Fibroblast of lung (primary cell): ENCODE results near the gene SIN3B. TPM values are rescaled to one million over a fixed set of nuclear protein-coding genes. Genes with fewer than 3 reads are reported as not detected.

Source experiments
- DNase-seq, 2 donors: peaks; one replicate each; pipeline versions ENCODE4 v3.0.0 to v3.0.0-alpha.2; 2010; ENCODE audit warnings: low read depth in 2 of 2
- H2AFZ ChIP-seq: 2 replicates; pipeline ENCODE4 v1.5.1; 2012; ENCODE audit warnings: low read length, control low read depth, inconsistent platforms
- H3K27ac ChIP-seq: 2 replicates; pipeline ENCODE4 v1.5.1; 2011; ENCODE audit warnings: low read length, control low read depth; ENCODE audit not compliant: insufficient read depth
- H3K27me3 ChIP-seq: 2 replicates; pipeline ENCODE4 v1.5.1; 2011; ENCODE audit warnings: mild to moderate bottlenecking, low read length; ENCODE audit not compliant: control insufficient read depth, insufficient read depth
- H3K36me3 ChIP-seq: 2 replicates; pipeline ENCODE4 v1.5.1; 2011; ENCODE audit warnings: low read length; ENCODE audit not compliant: control insufficient read depth, insufficient read depth
- H3K4me1 ChIP-seq: 2 replicates; pipeline ENCODE4 v1.5.1; 2011; ENCODE audit warnings: low read length; ENCODE audit not compliant: control insufficient read depth, insufficient read depth; ENCODE audit errors: extremely low read depth
- H3K4me2 ChIP-seq: 2 replicates; pipeline ENCODE4 v1.5.1; 2011; ENCODE audit warnings: low read length, control low read depth; ENCODE audit not compliant: insufficient read depth; ENCODE audit errors: extremely low read depth
- H3K4me3 ChIP-seq, 4 experiments: fragments of 200-600 bp in 1 of 4; sonication (generic) in 1 of 4; replicated peaks in 1 of 4; 2 replicates each; pipeline ENCODE4 v1.5.1; 2011 to 2016; ENCODE audit warnings: low read length in 4 of 4, low read depth in 3 of 4, mild to moderate bottlenecking in 3 of 4, control low read depth in 2 of 4, inconsistent platforms in 1 of 4, mixed read lengths in 1 of 4; ENCODE audit not compliant: insufficient read depth in 1 of 4; ENCODE audit errors: control extremely low read depth in 1 of 4
- H3K79me2 ChIP-seq: 2 replicates; pipeline ENCODE4 v1.5.1; 2012; ENCODE audit warnings: mild to moderate bottlenecking, low read length, inconsistent platforms; ENCODE audit not compliant: control insufficient read depth, insufficient read depth
- H3K9ac ChIP-seq: 2 replicates; pipeline ENCODE4 v1.5.1; 2011; ENCODE audit warnings: mild to moderate bottlenecking, low read length, control low read depth; ENCODE audit not compliant: insufficient read depth
- H3K9me3 ChIP-seq: 2 replicates; pipeline ENCODE4 v1.5.1; 2012; ENCODE audit warnings: low read depth, low read length; ENCODE audit not compliant: control insufficient read depth, insufficient read depth
- H4K20me1 ChIP-seq: 2 replicates; pipeline ENCODE4 v1.5.1; 2011; ENCODE audit warnings: low read length; ENCODE audit not compliant: control insufficient read depth, insufficient read depth; ENCODE audit errors: extremely low read depth
- CTCF ChIP-seq, 2 donors: IDR thresholded peaks in 1 of 2; conservative IDR thresholded peaks in 1 of 2; 1 replicate in 1 of 2; 2 replicates in 1 of 2; pipeline ENCODE4 v1.5.1; 2011 to 2012; ENCODE audit warnings: low read length in 2 of 2, control low read depth in 1 of 2, inconsistent platforms in 1 of 2, low read depth in 1 of 2, mild to moderate bottlenecking in 1 of 2
- EZH2 ChIP-seq: IDR thresholded peaks from 2 replicates; pipeline ENCODE4 v1.5.1; 2012; ENCODE audit warnings: low read length, control low read depth, mild to moderate bottlenecking; ENCODE audit errors: missing control alignments
- polyA plus RNA-seq, 2 donors: library from polyadenylated mRNA; depleted of rRNA in 1 of 2; stranded (reverse) in 1 of 2; unstranded in 1 of 2; fragments of >200 nt; gene quantifications; 2 replicates each; pipeline ENCODE4 v1.2.1, GENCODE V29; 2011 to 2012; ENCODE audit warnings: missing spikeins in 1 of 2
- total RNA-seq: library from RNA; depleted of rRNA; stranded (reverse); fragments of >200 nt; gene quantifications from 2 replicates; pipeline ENCODE4 v1.2.1, GENCODE V29; 2014

SIN3B gene
- total and polyA plus RNA-seq, 2 donors (not counting 1 experiment from before 2014, with no cell fraction given): 14.9 to 32.9 TPM

DNA sequence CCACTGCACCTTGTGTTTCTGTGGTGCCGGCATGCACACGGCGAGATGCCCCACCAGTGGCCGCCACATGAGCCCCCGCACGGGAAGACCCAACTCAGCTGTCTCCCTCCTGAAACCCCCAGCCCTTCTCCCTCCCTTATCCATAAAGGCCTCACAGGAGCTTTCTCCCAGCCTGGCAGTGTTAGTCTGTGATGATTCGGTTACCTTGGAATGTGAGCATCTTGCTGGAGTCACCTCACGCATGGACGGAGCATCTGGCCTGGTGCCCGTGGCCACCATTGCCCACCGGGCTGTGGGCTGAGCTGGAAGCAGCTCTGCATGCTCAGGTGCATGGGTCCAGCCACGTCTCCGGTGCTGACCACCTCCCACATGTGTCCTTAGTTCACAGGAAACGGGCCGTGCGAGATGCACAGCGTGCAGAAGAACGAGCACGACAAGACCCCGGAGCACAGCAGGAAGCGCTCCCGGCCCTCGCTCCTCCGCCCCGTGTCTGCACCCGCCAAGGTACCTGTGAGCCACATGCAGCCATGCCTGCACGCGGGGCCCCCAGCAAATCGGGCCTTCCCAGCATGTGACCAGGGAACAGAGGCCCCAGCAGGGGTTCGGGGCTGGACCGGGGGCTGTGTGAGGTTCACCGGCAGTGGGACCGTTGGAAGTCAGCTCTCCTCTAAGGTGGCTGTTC lies 22.0 kb downstream of the SIN3B start:
- no peaks in the 10 kb centered on the region for H4K20me1 ChIP-seq
- no peak overlapping the region for H3K4me2 ChIP-seq
- no peak for TF ChIP-seq EZH2
- no peak for TF ChIP-seq CTCF (conservative IDR thresholded peaks at IDR 0.05 in 1 of 2, IDR thresholded peaks at IDR 0.05 in 1 of 2; ENCODE audit: low read depth in 1 of 2, low read length in 2 of 2)
- H3K4me1 ChIP-seq: peaks cover 8% of the 10 kb centered on the region
- H2AFZ ChIP-seq: no peak overlapping the region
- H3K79me2 ChIP-seq: no peaks in the 10 kb centered on the region
- H3K9me3 ChIP-seq: no peaks in the 10 kb centered on the region
- H3K27ac ChIP-seq: peak overlapping the region; percentile 13
- peak in 1 of 2 donors; percentile 82 for DNase-seq
- no peak overlapping the region for H3K4me3 ChIP-seq
- peaks cover 29% of the 10 kb centered on the region for H3K36me3 ChIP-seq
- no peak overlapping the region for H3K9ac ChIP-seq
- no peaks in the 10 kb centered on the region for H3K27me3 ChIP-seq

GRCh38 chr19:16853066-16853465 lies 23.9 kb downstream of the SIN3B start:
- no peak overlapping the region for H2AFZ ChIP-seq
- H3K4me1 ChIP-seq: peaks cover 8% of the 10 kb centered on the region
- H3K27me3 ChIP-seq: no peaks in the 10 kb centered on the region
- H4K20me1 ChIP-seq: no peaks in the 10 kb centered on the region
- H3K9ac ChIP-seq: no peak overlapping the region
- TF ChIP-seq CTCF (conservative IDR thresholded peaks at IDR 0.05 in 1 of 2, IDR thresholded peaks at IDR 0.05 in 1 of 2; ENCODE audit: low read depth in 1 of 2, low read length in 2 of 2): no peak
- no peak for TF ChIP-seq EZH2
- H3K9me3 ChIP-seq: no peaks in the 10 kb centered on the region
- DNase-seq: no peak
- H3K4me2 ChIP-seq: no peak overlapping the region
- no peak overlapping the region for H3K4me3 ChIP-seq
- no peak overlapping the region for H3K27ac ChIP-seq
- no peaks in the 10 kb centered on the region for H3K79me2 ChIP-seq
- H3K36me3 ChIP-seq: peaks cover 17% of the 10 kb centered on the region

DNA sequence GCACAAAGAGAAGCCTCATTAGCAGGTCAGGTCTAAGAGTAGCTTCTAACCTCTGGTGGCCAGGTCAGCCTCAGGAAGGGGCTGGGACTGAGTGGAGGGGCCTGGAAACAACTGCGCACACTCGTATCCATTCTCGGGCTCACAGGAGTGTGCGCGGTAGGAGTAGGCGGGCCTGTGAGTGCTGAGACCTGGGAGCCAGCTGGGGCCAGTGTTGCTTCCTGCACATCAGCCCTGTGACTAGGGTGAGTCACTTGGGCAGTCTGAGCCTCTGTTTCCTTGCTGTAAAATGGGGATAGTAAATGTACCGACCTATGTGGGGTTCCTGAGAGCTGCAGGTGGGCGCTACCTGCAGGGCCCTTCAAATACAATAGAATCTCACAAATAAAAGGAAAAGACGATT lies 26.9 kb downstream of the SIN3B start:
- H3K4me3 ChIP-seq: no peak overlapping the region
- no peaks in the 10 kb centered on the region for H3K79me2 ChIP-seq
- no peak overlapping the region for H2AFZ ChIP-seq
- H3K9ac ChIP-seq: no peak overlapping the region
- no peak for TF ChIP-seq CTCF (conservative IDR thresholded peaks at IDR 0.05 in 1 of 2, IDR thresholded peaks at IDR 0.05 in 1 of 2; ENCODE audit: low read depth in 1 of 2, low read length in 2 of 2)
- TF ChIP-seq EZH2: no peak
- no peak overlapping the region for H3K27ac ChIP-seq
- no peak for DNase-seq
- H3K36me3 ChIP-seq: peaks cover 11% of the 10 kb centered on the region
- no peaks in the 10 kb centered on the region for H3K9me3 ChIP-seq
- H3K4me2 ChIP-seq: no peak overlapping the region
- no peaks in the 10 kb centered on the region for H4K20me1 ChIP-seq
- H3K27me3 ChIP-seq: no peaks in the 10 kb centered on the region
- no peaks in the 10 kb centered on the region for H3K4me1 ChIP-seq
